ENCODE results near the gene UCN2. TPM values are rescaled to one million over a fixed set of nuclear protein-coding genes. Genes with fewer than 3 reads are reported as not detected.

Gene UCN2
- total RNA-seq, 3 donors from 2014 or later (not counting 1 experiment from before 2014, with no cell fraction given): not detected

- TF ChIP-seq CTCF (IDR thresholded peaks at IDR 0.05): no peak
- peaks cover 0 to 11% of the 10 kb centered on the region in 2 donors for H3K4me1 Mint-ChIP-seq
- ATAC-seq (no peak), DNase-seq (no peak)
- peaks cover 2% of the 10 kb centered on the region for H3K27me3 ChIP-seq (ENCODE audit: control insufficient read depth, insufficient read depth, low read length)
- no peak overlapping the region for H3K4me3 ChIP-seq (ENCODE audit: low read length)
- intact Hi-C loops (cut with micrococcal nuclease): no loop called here
- peaks cover 25 to 30% of the 10 kb centered on the region in 2 donors for H3K27me3 Mint-ChIP-seq (ENCODE audit: low read depth in 2 of 2)
- no peaks in the 10 kb centered on the region for H3K36me3 ChIP-seq (ENCODE audit: control insufficient read depth, insufficient read depth, low read length)
- no peaks in the 10 kb centered on the region for H3K9me3 Mint-ChIP-seq
- H3K27ac ChIP-seq (ENCODE audit: low read length): no peak overlapping the region
- H3K4me3 Mint-ChIP-seq: no peak overlapping the region
- H3K27ac Mint-ChIP-seq: no peak overlapping the region
- no peaks in the 10 kb centered on the region for H3K4me1 ChIP-seq (ENCODE audit: control insufficient read depth, insufficient read depth, low read length)
- 90% methylated on average over 14 of the region's 14 CpGs for WGBS (ENCODE audit: insufficient coverage)
- H3K9me3 ChIP-seq (ENCODE audit: control insufficient read depth, insufficient read depth, low read length): no peaks in the 10 kb centered on the region
- no peaks in the 10 kb centered on the region for H3K36me3 Mint-ChIP-seq
These were observed 27.9 kb upstream of the UCN2 start for GRCh38 chr3:48591436-48591835.

GRCh38 chr3:48588230-48588629 lies 24.6 kb upstream of the UCN2 start:
- H3K27ac Mint-ChIP-seq: no peak overlapping the region
- WGBS (ENCODE audit: insufficient coverage): 61% methylated on average over 15 of the region's 15 CpGs
- no peaks in the 10 kb centered on the region for H3K9me3 ChIP-seq (ENCODE audit: control insufficient read depth, insufficient read depth, low read length)
- H3K4me3 Mint-ChIP-seq: no peak overlapping the region
- ATAC-seq: no peak
- no peaks in the 10 kb centered on the region for H3K9me3 Mint-ChIP-seq
- intact Hi-C loops (cut with micrococcal nuclease): no loop called here
- H3K36me3 Mint-ChIP-seq: no peaks in the 10 kb centered on the region
- TF ChIP-seq CTCF (IDR thresholded peaks at IDR 0.05): no peak
- no peaks in the 10 kb centered on the region for H3K4me1 ChIP-seq (ENCODE audit: control insufficient read depth, insufficient read depth, low read length)
- peaks cover 18% of the 10 kb centered on the region in 2 donors for H3K27me3 Mint-ChIP-seq (ENCODE audit: low read depth in 2 of 2)
- H3K27me3 ChIP-seq (ENCODE audit: control insufficient read depth, insufficient read depth, low read length): no peaks in the 10 kb centered on the region
- DNase-seq: no peak
- H3K27ac ChIP-seq (ENCODE audit: low read length): no peak overlapping the region
- no peaks in the 10 kb centered on the region for H3K36me3 ChIP-seq (ENCODE audit: control insufficient read depth, insufficient read depth, low read length)
- H3K4me3 ChIP-seq (ENCODE audit: low read length): no peak overlapping the region
- no peaks in the 10 kb centered on the region for H3K4me1 Mint-ChIP-seq

- H3K4me1 ChIP-seq (ENCODE audit: control insufficient read depth, insufficient read depth, low read length): no peaks in the 10 kb centered on the region
- no peaks in the 10 kb centered on the region for H3K36me3 ChIP-seq (ENCODE audit: control insufficient read depth, insufficient read depth, low read length)
- H3K9me3 Mint-ChIP-seq: no peaks in the 10 kb centered on the region
- no peak for DNase-seq
- H3K36me3 Mint-ChIP-seq: no peaks in the 10 kb centered on the region
- no peak overlapping the region for H3K27ac Mint-ChIP-seq
- no peak for ATAC-seq
- no peak overlapping the region for H3K4me3 ChIP-seq (ENCODE audit: low read length)
- H3K27me3 ChIP-seq (ENCODE audit: control insufficient read depth, insufficient read depth, low read length): no peaks in the 10 kb centered on the region
- H3K4me1 Mint-ChIP-seq: no peaks in the 10 kb centered on the region
- 86% methylated on average over 11 of the region's 11 CpGs for WGBS (ENCODE audit: insufficient coverage)
- no peaks in the 10 kb centered on the region for H3K9me3 ChIP-seq (ENCODE audit: control insufficient read depth, insufficient read depth, low read length)
- no peak for TF ChIP-seq CTCF (IDR thresholded peaks at IDR 0.05)
- H3K27me3 Mint-ChIP-seq (ENCODE audit: low read depth in 2 of 2): peaks cover 18% of the 10 kb centered on the region in 2 donors
- no peak overlapping the region for H3K27ac ChIP-seq (ENCODE audit: low read length)
- no peak overlapping the region for H3K4me3 Mint-ChIP-seq
- intact Hi-C loops (cut with micrococcal nuclease): no loop called here
These were observed 24.1 kb upstream of the UCN2 start for GRCh38 chr3:48587686-48588085.

- DNase-seq (no peak), ATAC-seq (no peak)
- Mint-ChIP-seq H3K4me1 (no peaks in the 10 kb centered on the region), H3K36me3 (no peaks in the 10 kb centered on the region), H3K27ac (no peak overlapping the region), H3K27me3 (ENCODE audit: low read depth in 2 of 2) (peaks cover 13 to 18% of the 10 kb centered on the region in 2 donors), H3K4me3 (no peak overlapping the region), H3K9me3 (no peaks in the 10 kb centered on the region)
- 80% methylated on average over 8 of the region's 8 CpGs for WGBS (ENCODE audit: insufficient coverage)
- H3K27ac ChIP-seq (ENCODE audit: low read length): no peak overlapping the region
- H3K9me3 ChIP-seq (ENCODE audit: control insufficient read depth, insufficient read depth, low read length): no peaks in the 10 kb centered on the region
- H3K27me3 ChIP-seq (ENCODE audit: control insufficient read depth, insufficient read depth, low read length): no peaks in the 10 kb centered on the region
- H3K36me3 ChIP-seq (ENCODE audit: control insufficient read depth, insufficient read depth, low read length): no peaks in the 10 kb centered on the region
- TF ChIP-seq CTCF (IDR thresholded peaks at IDR 0.05): no peak
- intact Hi-C loops (cut with micrococcal nuclease): no loop called here
- H3K4me3 ChIP-seq (ENCODE audit: low read length): no peak overlapping the region
- H3K4me1 ChIP-seq (ENCODE audit: control insufficient read depth, insufficient read depth, low read length): no peaks in the 10 kb centered on the region
These were observed 21.8 kb upstream of the UCN2 start for GRCh38 chr3:48585411-48585810.

Measured in natural killer cell (primary cell).